ENCODE data around the gene SCGB1C1. TPM values are rescaled to one million over a fixed set of nuclear protein-coding genes. Genes with fewer than 3 reads are reported as not detected.
A peak's percentile ranks its signal among the peaks of the same experiment; 100 is the strongest.

Gene SCGB1C1
- total and polyA plus RNA-seq, 10 of the 15 experiments (the other 5 are each of a cell fraction or from before 2014, with no cell fraction given): not detected

- TF ChIP-seq CEBPZ (IDR thresholded peaks at IDR 0.05; ENCODE audit: low read depth, low read length): no peak
- TF ChIP-seq RUNX3 (IDR thresholded peaks at IDR 0.05; ENCODE audit: low read length): peak; percentile 73
- TF ChIP-seq CBX3 (IDR thresholded peaks at IDR 0.05; ENCODE audit: borderline replicate concordance, low read depth): no peak
- TF ChIP-seq ESRRA (IDR thresholded peaks at IDR 0.05; ENCODE audit: low read length): no peak
- TF ChIP-seq HSF1 (IDR thresholded peaks at IDR 0.05; ENCODE audit: low read depth, low read length): no peak
- no peak for TF ChIP-seq PBX3 (IDR thresholded peaks at IDR 0.05; ENCODE audit: insufficient replicate concordance, low read depth, low read length)
- TF ChIP-seq BCL11A (IDR thresholded peaks at IDR 0.05; ENCODE audit: low read depth, low read length): no peak
- TF ChIP-seq ELK1 (IDR thresholded peaks at IDR 0.05; ENCODE audit: low read depth, low read length): peak; percentile 83
- no peak for TF ChIP-seq NFYA (IDR thresholded peaks at IDR 0.05; ENCODE audit: borderline replicate concordance, low read depth, low read length)
- no peak; the same call in 1 of the 2 replicates for TF ChIP-seq GATAD2B (conservative IDR thresholded peaks at IDR 0.05; ENCODE audit: low read depth)
- TF ChIP-seq NKRF (conservative IDR thresholded peaks at IDR 0.05): peak; percentile 97
- TF ChIP-seq SUPT20H (IDR thresholded peaks at IDR 0.05; ENCODE audit: borderline replicate concordance, control insufficient read depth, low read depth, low read length): no peak
- no peak for TF ChIP-seq CHD4 (IDR thresholded peaks at IDR 0.05)
- TF ChIP-seq E2F8 (IDR thresholded peaks at IDR 0.05; ENCODE audit: low read depth, partially characterized antibody): peak; percentile 94
- peak; percentile 57 for TF ChIP-seq SP1 (IDR thresholded peaks at IDR 0.05; ENCODE audit: low read depth, low read length)
These were observed 44.2 kb downstream of the SCGB1C1 start, which contains the start of gene PSMD13 (continued) for GRCh38 chr11:236774-237767.
